CD14-positive monocyte (primary cell): ENCODE results near the gene BNC1. TPM values are rescaled to one million over a fixed set of nuclear protein-coding genes. Genes with fewer than 3 reads are reported as not detected.

ENCODE experiments used
- DNase-seq, 3 donors: peaks; one replicate each; pipeline ENCODE4 v3.0.0-alpha.2; 2011 to 2022
- H2AFZ ChIP-seq: 2 replicates; pipeline ENCODE4 v1.6.0; 2012; ENCODE audit warnings: mild to moderate bottlenecking, low read depth, low read length, inconsistent platforms; ENCODE audit not compliant: insufficient read depth, poor library complexity, severe bottlenecking
- H3K27ac ChIP-seq, 2 donors: 1 replicate in 1 of 2; 2 replicates in 1 of 2; pipeline ENCODE4 v1.5.1; 2012 to 2013; ENCODE audit warnings: low read length in 2 of 2, control low read depth in 1 of 2, inconsistent platforms in 1 of 2, low read depth in 1 of 2, mild to moderate bottlenecking in 1 of 2
- H3K27me3 ChIP-seq, 2 donors: one replicate each; pipeline versions ENCODE4 v1.6.0 to v1.6.1; 2011 to 2013; ENCODE audit warnings: low read length in 2 of 2; ENCODE audit not compliant: control insufficient read depth in 2 of 2, insufficient read depth in 2 of 2
- H3K36me3 ChIP-seq, 2 donors: replicated peaks in 1 of 2; 1 replicate in 1 of 2; 2 replicates in 1 of 2; pipeline versions ENCODE4 v1.5.1 to v1.6.1; 2012 to 2013; ENCODE audit warnings: low read length in 2 of 2, control low read depth in 1 of 2, inconsistent platforms in 1 of 2, mild to moderate bottlenecking in 1 of 2; ENCODE audit not compliant: insufficient read depth in 2 of 2, control insufficient read depth in 1 of 2
- H3K4me1 ChIP-seq, 2 donors: 1 replicate in 1 of 2; 2 replicates in 1 of 2; pipeline versions ENCODE4 v1.5.1 to v1.6.1; 2012 to 2013; ENCODE audit warnings: low read length in 2 of 2, control low read depth in 1 of 2, inconsistent platforms in 1 of 2, mild to moderate bottlenecking in 1 of 2, moderate library complexity in 1 of 2; ENCODE audit not compliant: insufficient read depth in 2 of 2, control insufficient read depth in 1 of 2
- H3K4me2 ChIP-seq: replicated peaks from 2 replicates; pipeline ENCODE3; 2012; ENCODE audit warnings: low read length, moderate library complexity, mild to moderate bottlenecking; ENCODE audit not compliant: poor library complexity, severe bottlenecking; ENCODE audit errors: extremely low read depth
- H3K4me3 ChIP-seq, 3 experiments: fragments of 200-600 bp in 1 of 3; sonication (generic) in 1 of 3; replicated peaks in 1 of 3; 1 replicate in 2 of 3; 2 replicates in 1 of 3; pipeline ENCODE4 v1.5.1; 2011 to 2013; ENCODE audit warnings: low read length in 3 of 3, mild to moderate bottlenecking in 3 of 3, control low read depth in 2 of 3, low read depth in 2 of 3, inconsistent platforms in 1 of 3, moderate library complexity in 1 of 3
- H3K79me2 ChIP-seq: 2 replicates; pipeline ENCODE4 v1.6.0; 2012; ENCODE audit warnings: mild to moderate bottlenecking, control low read depth, inconsistent platforms, low read length, moderate library complexity; ENCODE audit not compliant: insufficient read depth
- H3K9ac ChIP-seq: 2 replicates; pipeline ENCODE4 v1.6.0; 2017; ENCODE audit warnings: low read length, mild to moderate bottlenecking; ENCODE audit not compliant: insufficient read depth, poor library complexity, severe bottlenecking
- H3K9me3 ChIP-seq, 2 donors: replicated peaks in 1 of 2; 1 replicate in 1 of 2; 2 replicates in 1 of 2; pipeline versions ENCODE4 v1.5.1 to v1.6.1; 2012 to 2013; ENCODE audit warnings: low read length in 2 of 2, control low read depth in 1 of 2; ENCODE audit not compliant: control insufficient read depth in 1 of 2, insufficient read depth in 1 of 2
- H4K20me1 ChIP-seq: 2 replicates; pipeline ENCODE4 v1.6.0; 2012; ENCODE audit warnings: mild to moderate bottlenecking, low read length, control low read depth, moderate library complexity; ENCODE audit not compliant: insufficient read depth
- H3K27ac Mint-ChIP-seq, 7 donors: one replicate each; pipeline ENCODE4 v1.8.0; 2020; ENCODE audit warnings: mild to moderate bottlenecking in 7 of 7, mixed read lengths in 7 of 7, moderate library complexity in 6 of 7, inconsistent platforms in 2 of 7
- H3K27me3 Mint-ChIP-seq, 3 donors: one replicate each; pipeline ENCODE4 v1.8.0; 2021 to 2022; ENCODE audit warnings: low read depth in 3 of 3, mild to moderate bottlenecking in 3 of 3, mixed read lengths in 3 of 3, moderate library complexity in 3 of 3, inconsistent platforms in 1 of 3
- H3K36me3 Mint-ChIP-seq, 2 donors: one replicate each; pipeline ENCODE4 v1.8.0; 2020; ENCODE audit warnings: mixed read lengths in 2 of 2, inconsistent platforms in 1 of 2, mild to moderate bottlenecking in 1 of 2
- H3K4me1 Mint-ChIP-seq: one replicate; pipeline ENCODE4 v1.8.0; 2020; ENCODE audit warnings: mild to moderate bottlenecking, mixed read lengths
- H3K4me3 Mint-ChIP-seq, 2 donors: one replicate each; pipeline ENCODE4 v1.8.0; 2020; ENCODE audit warnings: mild to moderate bottlenecking in 2 of 2, mixed read lengths in 2 of 2, moderate library complexity in 1 of 2
- H3K9me3 Mint-ChIP-seq, 7 donors: one replicate each; pipeline ENCODE4 v1.8.0; 2020 to 2022; ENCODE audit warnings: mixed read lengths in 7 of 7, mild to moderate bottlenecking in 6 of 7, moderate library complexity in 6 of 7, inconsistent platforms in 2 of 7
- WGBS: methylation state at CpG from one replicate; pipeline ENCODE4 v1.1.5; 2013; ENCODE audit warnings: missing lambda C conversion rate; ENCODE audit not compliant: insufficient coverage; 5-methylcytosine and 5-hydroxymethylcytosine counted together
- intact Hi-C, 2 donors: fragments of 100-400 bp; cut with micrococcal nuclease; formaldehyde crosslinking; loops; one replicate each; pipeline versions ENCODE4 v1.15.0 to v1.15.1; 2023
- polyA plus RNA-seq, 3 donors: library from polyadenylated mRNA; depleted of rRNA in 1 of 3; unstranded in 2 of 3; stranded (reverse) in 1 of 3; fragments of 300-500 nt in 2 of 3; fragments of >200 nt in 1 of 3; fragmentation: Illumina TruSeq in 2 of 3; gene quantifications; 1 replicate in 2 of 3; 2 replicates in 1 of 3; pipeline ENCODE4 v1.2.3, GENCODE V29; 2012 to 2021
- TF ChIP-seq, protein P1 (sequence below): fragments of 200-600 bp; IDR thresholded peaks from one replicate; pipeline ENCODE4 v1.8.0; 2022; ENCODE audit warnings: antibody characterized with exemption, mild to moderate bottlenecking

The BNC1 gene
- polyA plus RNA-seq, 3 donors = not detected

DNA sequence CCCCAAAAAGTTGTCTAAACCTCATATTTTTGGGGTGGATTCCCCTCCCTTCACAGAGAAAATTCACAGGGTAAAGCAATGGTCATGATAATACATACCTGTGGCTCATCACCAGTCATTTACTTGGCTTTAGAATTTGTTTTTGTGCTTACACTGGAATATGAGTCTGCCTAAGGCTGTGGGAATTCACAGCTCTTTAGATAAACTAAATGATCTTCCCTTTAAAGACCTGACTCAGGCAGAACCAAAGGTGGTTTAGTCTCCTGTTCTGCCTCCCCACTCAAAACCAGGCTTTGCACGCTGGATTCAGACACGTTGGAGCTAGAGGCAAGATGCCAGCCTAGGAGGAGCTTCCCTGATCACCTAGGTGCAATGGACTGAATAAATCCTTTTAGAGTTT is 40.3 kb upstream of the BNC1 start:
- H3K9ac ChIP-seq = no peak overlapping the region
- H3K79me2 ChIP-seq = no peaks in the 10 kb centered on the region
- H3K9me3 ChIP-seq = no peaks in the 10 kb centered on the region
- H3K27me3 ChIP-seq = no peaks in the 10 kb centered on the region
- no peak overlapping the region for H3K4me3 Mint-ChIP-seq
- no peak overlapping the region for H3K27ac ChIP-seq
- no peak overlapping the region for H2AFZ ChIP-seq
- H3K9me3 Mint-ChIP-seq = no peaks in the 10 kb centered on the region
- H3K4me1 Mint-ChIP-seq = no peaks in the 10 kb centered on the region
- no peaks in the 10 kb centered on the region for H3K4me1 ChIP-seq
- no peak overlapping the region for H3K4me3 ChIP-seq
- H3K27ac Mint-ChIP-seq = no peak overlapping the region
- intact Hi-C loops = no loop called here
- H3K36me3 ChIP-seq = no peaks in the 10 kb centered on the region
- DNase-seq = no peak
- WGBS = 100% methylated on average over 2 of the region's 2 CpGs
- no peaks in the 10 kb centered on the region for H4K20me1 ChIP-seq
- H3K27me3 Mint-ChIP-seq = no peaks in the 10 kb centered on the region
- TF ChIP-seq, protein P1, sequence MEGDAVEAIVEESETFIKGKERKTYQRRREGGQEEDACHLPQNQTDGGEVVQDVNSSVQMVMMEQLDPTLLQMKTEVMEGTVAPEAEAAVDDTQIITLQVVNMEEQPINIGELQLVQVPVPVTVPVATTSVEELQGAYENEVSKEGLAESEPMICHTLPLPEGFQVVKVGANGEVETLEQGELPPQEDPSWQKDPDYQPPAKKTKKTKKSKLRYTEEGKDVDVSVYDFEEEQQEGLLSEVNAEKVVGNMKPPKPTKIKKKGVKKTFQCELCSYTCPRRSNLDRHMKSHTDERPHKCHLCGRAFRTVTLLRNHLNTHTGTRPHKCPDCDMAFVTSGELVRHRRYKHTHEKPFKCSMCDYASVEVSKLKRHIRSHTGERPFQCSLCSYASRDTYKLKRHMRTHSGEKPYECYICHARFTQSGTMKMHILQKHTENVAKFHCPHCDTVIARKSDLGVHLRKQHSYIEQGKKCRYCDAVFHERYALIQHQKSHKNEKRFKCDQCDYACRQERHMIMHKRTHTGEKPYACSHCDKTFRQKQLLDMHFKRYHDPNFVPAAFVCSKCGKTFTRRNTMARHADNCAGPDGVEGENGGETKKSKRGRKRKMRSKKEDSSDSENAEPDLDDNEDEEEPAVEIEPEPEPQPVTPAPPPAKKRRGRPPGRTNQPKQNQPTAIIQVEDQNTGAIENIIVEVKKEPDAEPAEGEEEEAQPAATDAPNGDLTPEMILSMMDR = no peak
- H3K4me2 ChIP-seq = no peak overlapping the region
- no peaks in the 10 kb centered on the region for H3K36me3 Mint-ChIP-seq

DNA sequence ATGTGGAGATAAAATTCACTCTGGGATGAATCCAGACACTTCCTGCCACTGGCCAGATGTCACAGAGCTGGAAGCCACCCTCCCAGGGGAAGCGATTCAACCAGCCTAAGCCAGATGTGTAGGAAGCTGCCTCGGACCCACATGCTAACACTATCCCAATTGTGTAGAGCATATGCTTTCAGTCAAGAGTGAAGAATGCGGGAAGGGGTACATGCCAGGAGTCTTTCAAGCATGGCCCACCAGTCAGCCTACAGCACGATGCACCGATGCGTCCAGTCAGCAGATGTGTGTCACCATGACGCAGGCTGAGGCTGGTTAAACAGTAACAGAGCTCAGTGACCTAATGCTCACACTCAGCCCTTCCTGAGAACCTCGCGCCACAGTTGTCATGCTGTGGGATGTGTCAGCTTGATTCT is 38.8 kb upstream of the BNC1 start:
- no peaks in the 10 kb centered on the region for H3K9me3 ChIP-seq
- H3K9ac ChIP-seq = no peak overlapping the region
- no peak overlapping the region for H3K27ac ChIP-seq
- no peak for DNase-seq
- H3K4me3 ChIP-seq = no peak overlapping the region
- Mint-ChIP-seq H3K27ac (no peak overlapping the region), H3K9me3 (peaks cover 0 to 5% (median 0%) of the 10 kb centered on the region in 7 donors), H3K27me3 (no peaks in the 10 kb centered on the region), H3K4me1 (no peaks in the 10 kb centered on the region), H3K36me3 (no peaks in the 10 kb centered on the region), H3K4me3 (no peak overlapping the region)
- H3K36me3 ChIP-seq = no peaks in the 10 kb centered on the region
- WGBS = 98% methylated on average over 5 of the region's 9 CpGs
- H3K4me2 ChIP-seq = no peak overlapping the region
- no peaks in the 10 kb centered on the region for H3K27me3 ChIP-seq
- H3K4me1 ChIP-seq = no peaks in the 10 kb centered on the region
- intact Hi-C loops = no loop called here
- no peak overlapping the region for H2AFZ ChIP-seq
- H3K79me2 ChIP-seq = no peaks in the 10 kb centered on the region
- H4K20me1 ChIP-seq = no peaks in the 10 kb centered on the region
- TF ChIP-seq, protein P1 = no peak
